Activated naive CD8-positive, alpha-beta T cell (primary cell): ENCODE measurements around the gene TVP23B.
"Not testable (repeated sequence)": the region's sequence is repeated elsewhere in the genome, so short reads cannot be mapped to it uniquely, and the experiment has no call there.

ENCODE experiments used
- H3K27ac Mint-ChIP-seq: one replicate; pipeline ENCODE4 v1.8.0; 2021; ENCODE audit warnings: mixed read lengths
- H3K27me3 Mint-ChIP-seq: one replicate; pipeline ENCODE4 v1.8.0; 2021; ENCODE audit warnings: mixed read lengths
- H3K36me3 Mint-ChIP-seq: one replicate; pipeline ENCODE4 v1.8.0; 2021; ENCODE audit warnings: mixed read lengths
- H3K4me1 Mint-ChIP-seq: one replicate; pipeline ENCODE4 v1.8.0; 2021; ENCODE audit warnings: low read depth, mixed read lengths
- H3K4me3 Mint-ChIP-seq: one replicate; pipeline ENCODE4 v1.8.0; 2021; ENCODE audit warnings: mild to moderate bottlenecking, mixed read lengths
- H3K9me3 Mint-ChIP-seq: one replicate; pipeline ENCODE4 v1.8.0; 2021; ENCODE audit warnings: low read depth, mixed read lengths

Gene TVP23B

GRCh38 chr17:18770572-18770971 is 10.4 kb upstream of the TVP23B start:
- H3K4me3 Mint-ChIP-seq, H3K27ac Mint-ChIP-seq, H3K27me3 Mint-ChIP-seq, H3K36me3 Mint-ChIP-seq, H3K4me1 Mint-ChIP-seq, H3K9me3 Mint-ChIP-seq: not testable (repeated sequence)

DNA sequence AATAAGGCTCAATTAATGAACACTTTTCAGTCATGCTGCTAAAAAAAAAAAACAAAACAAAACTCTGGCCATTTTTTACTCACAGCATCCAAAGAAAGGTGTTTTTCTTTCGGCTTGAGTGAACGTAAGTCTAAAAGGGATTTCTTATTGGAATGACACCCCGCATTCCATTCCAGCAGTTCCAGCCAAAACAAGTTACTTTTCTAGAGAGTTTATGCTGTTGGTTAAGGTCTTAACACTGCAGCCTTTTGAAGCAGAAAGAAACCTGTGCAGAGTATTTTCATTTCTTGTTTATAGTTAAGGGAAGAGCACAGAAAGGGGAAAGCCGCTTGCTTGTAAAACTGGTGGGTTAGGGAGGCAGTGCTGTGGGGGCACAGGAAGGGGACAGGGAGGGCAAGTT is 9.9 kb upstream of the TVP23B start:
- H3K27me3 Mint-ChIP-seq, H3K27ac Mint-ChIP-seq, H3K9me3 Mint-ChIP-seq, H3K36me3 Mint-ChIP-seq, H3K4me1 Mint-ChIP-seq, H3K4me3 Mint-ChIP-seq: not testable (repeated sequence)

- H3K9me3 Mint-ChIP-seq: no peaks in the 10 kb centered on the region
- peaks cover 3% of the 10 kb centered on the region for H3K36me3 Mint-ChIP-seq
- no peaks in the 10 kb centered on the region for H3K27me3 Mint-ChIP-seq
- no peak overlapping the region for H3K4me3 Mint-ChIP-seq
- H3K27ac Mint-ChIP-seq: no peak overlapping the region
- H3K4me1 Mint-ChIP-seq: peaks cover 8% of the 10 kb centered on the region
These were observed 8.5 kb upstream of the TVP23B start for GRCh38 chr17:18772471-18772870.

DNA sequence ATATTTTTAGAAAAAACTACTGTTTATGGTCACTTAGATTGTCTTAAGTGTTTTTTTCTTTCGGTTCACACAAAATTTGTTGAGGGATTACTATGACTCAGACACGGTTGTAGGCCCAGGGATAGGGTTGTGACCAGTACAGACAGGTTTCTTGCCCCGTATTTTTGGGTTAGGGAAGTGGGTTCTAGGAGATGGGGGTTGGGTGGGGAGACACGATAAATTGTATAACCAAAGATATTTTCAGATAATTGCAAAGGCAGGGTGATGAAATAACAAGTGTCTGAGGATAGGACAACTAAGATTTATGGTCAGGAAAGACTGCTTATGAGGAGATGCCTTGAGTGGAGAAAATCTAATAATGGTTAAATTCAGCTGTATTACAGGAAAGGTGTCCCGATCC is 822 bp downstream of the TVP23B start:
- not testable (repeated sequence) for H3K27ac Mint-ChIP-seq, H3K9me3 Mint-ChIP-seq, H3K36me3 Mint-ChIP-seq, H3K27me3 Mint-ChIP-seq
- Mint-ChIP-seq H3K4me3 (peak overlapping the region; percentile 83), H3K4me1 (peaks cover 27% of the 10 kb centered on the region)

- not testable (repeated sequence) for H3K27me3 Mint-ChIP-seq, H3K27ac Mint-ChIP-seq, H3K9me3 Mint-ChIP-seq, H3K4me3 Mint-ChIP-seq, H3K36me3 Mint-ChIP-seq
- peaks cover 39% of the 10 kb centered on the region for H3K4me1 Mint-ChIP-seq
These were observed 5.0 kb downstream of the TVP23B start for GRCh38 chr17:18785933-18786332.

DNA sequence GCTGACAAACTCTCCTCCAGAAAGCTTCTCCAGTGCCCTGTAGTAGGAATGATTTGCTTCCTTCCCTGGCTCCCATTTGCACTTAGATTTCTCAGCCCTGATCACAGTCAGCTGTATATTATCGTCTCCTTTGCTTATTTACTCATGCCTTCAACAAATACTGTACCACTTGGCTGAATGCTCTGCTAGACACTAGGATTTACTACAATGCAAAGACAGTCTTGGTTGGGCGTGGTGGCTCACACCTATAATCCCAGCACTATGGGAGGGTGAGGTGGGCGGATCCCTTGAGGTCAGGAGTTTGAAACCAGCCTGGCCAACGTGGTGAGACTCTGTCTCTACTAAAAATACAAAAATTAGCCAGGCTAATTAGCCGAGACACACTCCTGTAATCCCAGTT is 5.9 kb downstream of the TVP23B start:
- not testable (repeated sequence) for H3K27me3 Mint-ChIP-seq, H3K9me3 Mint-ChIP-seq, H3K4me3 Mint-ChIP-seq, H3K27ac Mint-ChIP-seq, H3K36me3 Mint-ChIP-seq
- peaks cover 37% of the 10 kb centered on the region for H3K4me1 Mint-ChIP-seq

DNA sequence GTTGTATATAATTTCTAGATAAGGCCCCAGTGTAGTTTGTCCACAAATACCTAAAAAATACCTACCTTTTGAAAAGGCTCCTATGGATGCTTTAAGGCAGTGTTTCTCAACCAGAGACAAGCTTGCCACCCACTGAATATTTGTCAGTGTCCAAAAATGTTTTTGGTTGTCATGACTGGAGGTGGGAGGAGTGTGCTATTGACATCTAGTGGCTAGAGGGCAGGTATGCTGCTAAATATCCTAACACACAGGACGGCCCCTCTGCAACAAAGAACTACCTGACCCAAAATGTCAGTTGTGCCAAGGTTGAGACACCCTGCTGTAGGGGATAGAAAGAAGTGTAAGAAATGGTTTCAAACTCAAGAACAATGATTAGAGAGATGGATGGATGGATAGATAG is 10.4 kb downstream of the TVP23B start:
- not testable (repeated sequence) for H3K36me3 Mint-ChIP-seq, H3K27ac Mint-ChIP-seq, H3K9me3 Mint-ChIP-seq, H3K27me3 Mint-ChIP-seq, H3K4me3 Mint-ChIP-seq
- H3K4me1 Mint-ChIP-seq: peaks cover 24% of the 10 kb centered on the region

DNA sequence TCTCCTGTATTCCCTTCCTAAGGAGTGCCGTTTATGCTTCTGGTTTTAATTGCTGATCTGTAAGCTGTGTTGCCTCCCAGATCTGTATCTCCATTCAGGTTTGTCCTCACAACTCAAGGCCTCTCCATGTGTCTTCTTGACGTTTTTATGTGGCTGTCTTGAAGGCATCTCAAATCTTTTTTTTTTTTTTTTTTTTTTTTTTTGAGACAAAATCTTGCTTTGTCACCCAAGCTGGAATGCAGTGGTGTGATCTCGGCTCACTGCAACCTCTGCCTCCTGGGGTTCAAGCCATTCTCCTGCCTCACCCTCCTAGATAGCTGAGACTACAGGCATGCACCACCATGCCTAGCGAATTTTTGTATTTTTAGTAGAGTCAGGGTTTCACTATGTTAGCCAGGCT is 13.9 kb downstream of the TVP23B start:
- H3K4me1 Mint-ChIP-seq: peaks cover 10% of the 10 kb centered on the region
- H3K27ac Mint-ChIP-seq, H3K27me3 Mint-ChIP-seq, H3K9me3 Mint-ChIP-seq, H3K36me3 Mint-ChIP-seq, H3K4me3 Mint-ChIP-seq: not testable (repeated sequence)

GRCh38 chr17:18796887-18797286 is 15.9 kb downstream of the TVP23B start:
- H3K36me3 Mint-ChIP-seq, H3K4me1 Mint-ChIP-seq, H3K4me3 Mint-ChIP-seq, H3K9me3 Mint-ChIP-seq, H3K27me3 Mint-ChIP-seq: not testable (repeated sequence)
- H3K27ac Mint-ChIP-seq: peak overlapping the region; percentile 30

DNA sequence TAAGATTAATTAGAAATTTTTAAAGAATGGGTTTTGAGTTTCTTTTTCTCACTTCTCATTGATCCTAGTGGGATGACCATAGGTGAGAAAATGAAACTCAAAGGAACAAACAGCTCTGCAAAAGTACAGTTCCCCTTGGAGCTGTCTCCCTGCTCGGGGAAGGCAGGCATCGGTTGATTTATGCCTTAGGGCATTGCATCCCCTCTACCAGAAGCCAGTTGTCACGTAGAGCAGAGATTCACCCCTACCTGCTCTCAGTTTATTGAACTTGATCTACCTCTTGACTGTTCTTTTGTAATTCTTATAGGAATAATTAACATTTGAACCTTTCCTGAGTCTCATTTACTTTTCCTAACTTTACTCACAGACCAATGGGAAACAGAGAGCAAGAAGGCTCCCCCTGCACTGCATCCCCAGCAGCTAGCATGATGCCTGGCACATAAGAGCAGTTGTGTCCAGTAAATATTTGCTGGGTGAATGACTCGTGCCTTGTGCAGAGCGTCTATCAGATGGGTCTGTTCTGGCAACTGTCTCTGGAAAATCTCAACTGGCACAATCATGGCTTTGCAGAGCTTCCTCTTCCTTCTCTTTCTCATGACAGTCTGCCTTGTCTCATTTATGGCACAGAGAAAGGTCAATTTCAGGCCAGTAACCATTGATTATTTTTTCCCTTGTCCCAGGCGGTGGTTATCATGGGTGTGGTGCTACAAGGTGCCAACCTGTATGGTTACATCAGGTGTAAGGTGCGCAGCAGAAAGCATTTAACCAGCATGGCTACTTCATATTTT is 22.7 kb downstream of the TVP23B start:
- H3K4me3 Mint-ChIP-seq, H3K27ac Mint-ChIP-seq, H3K9me3 Mint-ChIP-seq, H3K27me3 Mint-ChIP-seq, H3K36me3 Mint-ChIP-seq, H3K4me1 Mint-ChIP-seq: not testable (repeated sequence)

- not testable (repeated sequence) for H3K4me3 Mint-ChIP-seq, H3K27me3 Mint-ChIP-seq, H3K36me3 Mint-ChIP-seq, H3K4me1 Mint-ChIP-seq, H3K27ac Mint-ChIP-seq, H3K9me3 Mint-ChIP-seq
These were observed 34.9 kb downstream of the TVP23B start for GRCh38 chr17:18815924-18816323.

GRCh38 chr17:18816489-18817371 is 35.7 kb downstream of the TVP23B start:
- H3K4me3 Mint-ChIP-seq, H3K4me1 Mint-ChIP-seq, H3K9me3 Mint-ChIP-seq, H3K27ac Mint-ChIP-seq, H3K36me3 Mint-ChIP-seq, H3K27me3 Mint-ChIP-seq: not testable (repeated sequence)

GRCh38 chr17:18821430-18821829 is 40.4 kb downstream of the TVP23B start:
- H3K27me3 Mint-ChIP-seq, H3K4me1 Mint-ChIP-seq, H3K27ac Mint-ChIP-seq, H3K4me3 Mint-ChIP-seq, H3K9me3 Mint-ChIP-seq, H3K36me3 Mint-ChIP-seq: not testable (repeated sequence)

- H3K27me3 Mint-ChIP-seq, H3K4me1 Mint-ChIP-seq, H3K9me3 Mint-ChIP-seq, H3K27ac Mint-ChIP-seq, H3K36me3 Mint-ChIP-seq, H3K4me3 Mint-ChIP-seq: not testable (repeated sequence)
These were observed 46.6 kb downstream of the TVP23B start for GRCh38 chr17:18827613-18828012.

DNA sequence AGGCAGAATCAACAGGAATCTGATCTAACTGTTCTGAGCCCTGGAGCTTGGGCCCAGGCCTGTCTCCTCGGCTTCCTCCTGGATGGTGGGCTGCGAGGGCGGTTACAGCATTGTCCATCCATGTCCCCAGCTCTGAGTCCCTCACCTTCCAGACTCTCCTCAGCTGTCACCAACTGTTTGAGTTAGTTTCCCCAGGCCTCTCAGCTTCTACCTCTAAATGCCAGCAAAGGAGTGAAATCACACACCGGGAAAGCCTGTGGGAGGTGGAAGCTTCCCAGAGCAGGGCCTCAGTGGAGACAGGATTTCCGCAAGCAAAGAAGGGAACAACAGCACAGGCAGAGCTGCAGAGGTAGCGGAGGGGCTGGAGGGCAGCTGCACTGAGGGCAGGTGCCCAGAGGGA is 67.5 kb downstream of the TVP23B start:
- Mint-ChIP-seq H3K9me3 (no peaks in the 10 kb centered on the region), H3K4me3 (no peak overlapping the region), H3K36me3 (no peaks in the 10 kb centered on the region), H3K27me3 (no peaks in the 10 kb centered on the region), H3K27ac (no peak overlapping the region), H3K4me1 (no peaks in the 10 kb centered on the region)

DNA sequence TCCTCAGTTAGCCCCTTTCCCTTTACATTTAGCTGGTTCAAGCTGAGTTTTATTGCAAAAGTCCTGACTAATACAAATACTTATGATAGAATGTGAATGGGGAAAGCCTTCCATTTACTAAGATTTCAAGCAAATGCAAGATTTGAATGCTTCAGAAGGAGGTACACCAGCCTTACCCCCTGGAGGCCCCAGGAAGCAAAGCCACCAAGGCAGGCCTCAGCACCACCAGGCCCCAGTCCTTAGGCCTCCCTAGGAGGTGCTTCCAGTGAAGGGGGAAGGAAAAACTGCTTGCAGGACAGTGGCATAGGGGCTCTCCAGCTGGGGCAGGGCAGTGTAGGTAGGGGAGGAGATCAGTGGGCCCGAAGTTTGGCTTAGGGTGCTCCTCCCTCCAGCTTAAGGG is 69.7 kb downstream of the TVP23B start:
- Mint-ChIP-seq H3K27me3 (no peaks in the 10 kb centered on the region), H3K36me3 (no peaks in the 10 kb centered on the region), H3K27ac (no peak overlapping the region), H3K9me3 (no peaks in the 10 kb centered on the region), H3K4me1 (peaks cover 8% of the 10 kb centered on the region), H3K4me3 (no peak overlapping the region)
